Esophagus squamous epithelium (tissue), 4 donors: ENCODE results near the gene DHRS2.

Experiments used
- POLR2A ChIP-seq, 4 donors: fragments of 450-650 bp; IDR thresholded peaks; one replicate each; pipeline ENCODE4 v1.6.1; 2017; ENCODE audit warnings: antibody characterized with exemption in 4 of 4, mild to moderate bottlenecking in 4 of 4, moderate library complexity in 3 of 4
- TF ChIP-seq, protein P1 (sequence below), 6 experiments: fragments of 450-650 bp in 4 of 6; fragments of 200-600 bp in 2 of 6; sonication (generic) in 2 of 6; IDR thresholded peaks; one replicate each; pipeline ENCODE4 v1.5.1; 2016 to 2019; ENCODE audit warnings: antibody characterized with exemption in 6 of 6, mild to moderate bottlenecking in 4 of 6, moderate library complexity in 4 of 6

DNA sequence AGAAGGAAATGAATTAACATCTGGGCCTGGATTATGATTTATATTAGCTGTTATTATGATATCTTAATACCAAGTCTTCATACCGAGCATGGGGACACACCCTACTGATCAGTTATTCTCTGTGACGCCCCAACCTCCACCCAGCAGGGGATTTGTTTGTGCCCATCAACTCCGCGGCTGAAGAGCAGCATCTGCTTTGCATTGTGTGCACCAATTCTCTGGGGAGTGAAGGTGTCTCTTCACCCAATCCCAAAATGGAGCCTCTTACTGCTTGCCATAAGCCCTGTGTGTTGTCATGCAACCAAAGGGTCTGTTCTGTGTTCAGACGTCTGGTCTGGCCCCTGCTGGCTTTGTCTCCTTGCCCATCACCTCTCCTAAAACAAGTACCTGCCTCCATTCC lies 25.4 kb downstream of the DHRS2 start:
- TF ChIP-seq, protein P1, sequence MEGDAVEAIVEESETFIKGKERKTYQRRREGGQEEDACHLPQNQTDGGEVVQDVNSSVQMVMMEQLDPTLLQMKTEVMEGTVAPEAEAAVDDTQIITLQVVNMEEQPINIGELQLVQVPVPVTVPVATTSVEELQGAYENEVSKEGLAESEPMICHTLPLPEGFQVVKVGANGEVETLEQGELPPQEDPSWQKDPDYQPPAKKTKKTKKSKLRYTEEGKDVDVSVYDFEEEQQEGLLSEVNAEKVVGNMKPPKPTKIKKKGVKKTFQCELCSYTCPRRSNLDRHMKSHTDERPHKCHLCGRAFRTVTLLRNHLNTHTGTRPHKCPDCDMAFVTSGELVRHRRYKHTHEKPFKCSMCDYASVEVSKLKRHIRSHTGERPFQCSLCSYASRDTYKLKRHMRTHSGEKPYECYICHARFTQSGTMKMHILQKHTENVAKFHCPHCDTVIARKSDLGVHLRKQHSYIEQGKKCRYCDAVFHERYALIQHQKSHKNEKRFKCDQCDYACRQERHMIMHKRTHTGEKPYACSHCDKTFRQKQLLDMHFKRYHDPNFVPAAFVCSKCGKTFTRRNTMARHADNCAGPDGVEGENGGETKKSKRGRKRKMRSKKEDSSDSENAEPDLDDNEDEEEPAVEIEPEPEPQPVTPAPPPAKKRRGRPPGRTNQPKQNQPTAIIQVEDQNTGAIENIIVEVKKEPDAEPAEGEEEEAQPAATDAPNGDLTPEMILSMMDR (IDR thresholded peaks at IDR 0.05): no peak
- no peak for TF ChIP-seq POLR2A (IDR thresholded peaks at IDR 0.05)
